ENCODE data around the gene RNF180.
"Not testable (repeated sequence)": the region's sequence is repeated elsewhere in the genome, so short reads cannot be mapped to it uniquely, and the experiment has no call there.

Gene RNF180

GRCh38 chr5:64285188-64286130 is 119.8 kb downstream of the RNF180 start:
- DNase-seq, result no peak

- DNase-seq, result no peak
Measured at GRCh38 chr5:64286381-64286780, 120.7 kb downstream of the RNF180 start.

DNA sequence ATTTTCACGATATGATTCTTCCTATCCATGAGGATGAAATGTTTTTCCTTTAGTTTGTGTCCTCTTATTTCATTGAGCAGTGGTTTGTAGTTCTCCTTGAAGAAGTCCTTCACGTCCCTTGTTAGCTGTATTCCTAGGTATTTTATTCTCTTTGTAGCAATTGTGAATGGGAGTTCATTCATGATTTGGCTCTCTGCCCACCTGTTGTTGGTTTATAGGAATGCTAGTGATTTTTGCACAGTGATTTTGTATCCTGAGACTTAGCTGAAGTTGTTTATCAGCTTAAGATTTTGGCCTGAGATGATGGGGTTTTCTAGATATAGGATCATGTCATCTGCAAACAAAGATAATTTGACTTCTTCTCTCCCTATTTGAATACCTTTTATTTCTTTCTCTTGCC is 122.9 kb downstream of the RNF180 start:
- DNase-seq, result not testable (repeated sequence)

- no peak for DNase-seq
Measured at GRCh38 chr5:64292611-64293215, 127.1 kb downstream of the RNF180 start.

DNA sequence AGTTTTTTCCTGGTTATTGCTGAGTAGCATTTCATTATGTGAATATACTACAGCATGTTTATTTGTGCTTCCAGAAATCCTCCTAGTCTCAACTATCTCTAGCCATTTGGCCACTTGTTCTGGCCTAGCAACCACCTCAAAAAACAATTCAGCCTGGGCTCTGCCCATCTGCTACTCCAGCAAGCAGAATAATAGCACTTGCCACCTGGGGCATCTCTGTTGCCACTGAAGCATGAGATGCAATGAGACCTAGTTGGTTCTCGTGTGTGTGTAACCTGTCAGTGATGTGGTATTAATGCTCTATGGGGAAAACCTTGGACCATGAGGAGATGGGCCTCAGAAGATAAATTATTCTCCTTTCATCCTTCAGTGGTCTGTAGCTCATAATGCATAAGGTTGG is 129.5 kb downstream of the RNF180 start:
- no peak for DNase-seq

DNA sequence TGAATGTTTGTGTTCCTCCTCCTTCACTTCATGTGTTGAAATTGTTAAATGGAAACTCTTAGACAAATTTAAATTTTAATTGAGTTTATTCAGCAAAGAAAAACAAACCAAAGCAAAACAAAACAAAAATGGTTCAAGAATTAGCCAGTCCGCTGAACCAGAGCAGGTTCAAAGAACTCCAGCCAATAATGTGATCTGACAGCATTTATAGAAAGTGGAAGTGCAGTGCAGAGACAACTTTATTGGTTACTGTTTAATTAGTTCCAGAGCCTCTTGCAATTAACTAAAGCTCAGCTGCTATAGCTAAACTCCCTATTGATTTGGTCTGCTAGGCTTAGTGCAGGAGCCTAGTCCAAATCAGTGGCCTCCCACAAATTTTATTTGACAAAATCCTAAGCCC is 132.9 kb downstream of the RNF180 start:
- no peak for DNase-seq

GRCh38 chr5:64299805-64300204 is 134.2 kb downstream of the RNF180 start:
- no peak for DNase-seq

DNA sequence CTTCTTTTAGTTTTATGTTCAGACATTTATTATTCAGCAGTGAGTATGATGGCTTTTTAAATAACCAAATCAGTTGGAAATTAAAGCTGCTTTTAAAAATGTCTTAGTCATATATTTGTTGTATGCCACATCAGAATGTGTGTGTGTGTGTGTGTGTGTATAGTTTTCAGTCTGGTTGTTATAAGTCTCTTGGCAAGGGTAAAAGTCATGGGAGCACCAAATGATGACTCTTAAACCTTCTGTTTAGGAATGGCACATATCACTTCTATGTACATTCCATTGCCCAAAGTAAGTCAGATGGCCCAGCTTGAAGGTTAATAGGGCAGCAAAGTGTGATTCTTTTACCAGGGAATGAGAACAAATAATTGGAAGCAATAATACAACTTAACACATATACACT is 135.9 kb downstream of the RNF180 start:
- DNase-seq, result no peak

DNA sequence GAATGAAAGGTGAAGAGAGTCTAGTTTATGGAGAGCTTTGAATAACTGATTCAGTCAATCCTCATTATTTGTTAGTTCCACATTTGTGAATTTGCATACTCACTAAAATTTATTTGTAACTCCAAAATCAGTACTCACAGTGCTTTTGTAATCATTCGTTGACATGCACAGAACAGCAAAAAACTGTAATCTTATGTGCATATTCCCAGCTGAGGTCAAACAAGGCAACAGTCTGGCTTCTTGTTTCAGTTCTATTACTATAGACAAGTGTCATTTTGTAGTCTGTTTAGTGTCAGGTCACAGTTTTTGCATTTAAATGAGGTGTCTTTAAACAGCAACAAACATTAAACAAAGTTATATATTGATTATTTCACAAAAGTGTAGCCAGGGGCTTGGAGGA is 142.5 kb downstream of the RNF180 start:
- DNase-seq, result no peak

- DNase-seq, result no peak
Measured at GRCh38 chr5:64312491-64312890, 146.8 kb downstream of the RNF180 start.

- DNase-seq, result no peak
Measured at GRCh38 chr5:64315778-64316177, 150.1 kb downstream of the RNF180 start.

- DNase-seq, result no peak
Measured at GRCh38 chr5:64318175-64318574, 152.5 kb downstream of the RNF180 start.

GRCh38 chr5:64323591-64323990 is 157.9 kb downstream of the RNF180 start:
- DNase-seq, result no peak

DNA sequence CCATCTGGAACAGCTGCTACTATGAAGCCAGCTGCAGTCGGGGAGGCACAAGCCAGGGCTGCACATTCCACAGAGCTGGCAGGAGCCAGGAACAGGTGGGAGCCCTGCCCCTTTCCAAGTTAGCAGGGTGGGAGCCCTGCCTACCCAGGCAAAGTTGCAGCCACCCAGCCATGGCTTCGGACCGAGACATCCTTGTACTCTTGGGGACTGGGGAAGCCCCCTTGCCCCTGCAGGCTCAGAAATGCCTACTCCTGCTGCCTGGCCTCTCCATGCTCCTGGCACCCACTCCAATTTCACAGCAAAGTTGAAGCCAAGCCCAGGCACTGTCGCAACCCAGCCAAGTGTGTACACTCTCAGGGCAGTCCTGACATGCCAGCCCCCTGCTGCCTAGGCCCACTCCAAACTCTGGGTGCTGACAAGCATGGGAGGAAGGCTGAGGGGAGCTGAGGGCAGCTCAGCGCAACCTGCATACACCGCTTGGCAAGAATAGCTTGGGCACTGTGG is 165.1 kb downstream of the RNF180 start:
- no peak for DNase-seq

DNA sequence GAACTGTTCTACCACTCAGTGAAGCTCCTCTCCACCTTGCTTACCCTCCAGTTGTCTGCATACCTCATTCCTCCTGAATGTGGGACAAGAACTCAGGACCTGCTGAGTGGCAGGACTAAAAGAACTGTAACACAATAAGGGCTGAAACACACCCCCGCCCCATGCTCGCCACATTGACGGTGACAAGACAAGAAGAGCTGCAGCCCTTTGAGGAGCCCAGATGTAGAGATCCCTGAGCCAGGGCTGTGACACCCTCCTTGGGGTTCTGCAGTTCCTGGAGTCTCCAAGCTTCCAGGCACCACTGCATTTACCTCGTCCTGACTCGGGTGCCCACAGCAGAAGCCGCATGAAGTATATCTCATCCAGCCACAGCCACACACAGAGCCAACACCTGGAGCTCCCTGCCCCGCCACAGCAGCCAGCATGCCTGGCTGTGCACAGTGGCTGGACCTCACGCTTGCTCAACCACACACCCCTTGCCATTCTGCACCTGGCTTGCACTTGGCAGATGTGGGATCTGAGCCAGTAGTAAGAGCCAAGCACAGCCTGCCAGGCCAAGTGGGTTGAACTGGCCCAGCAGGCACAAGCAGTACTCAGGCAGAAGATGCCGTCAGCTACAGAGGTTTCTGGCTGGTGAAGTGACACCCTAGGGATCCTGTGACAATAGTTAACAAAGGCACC is 166.1 kb downstream of the RNF180 start:
- DNase-seq, result no peak

DNA sequence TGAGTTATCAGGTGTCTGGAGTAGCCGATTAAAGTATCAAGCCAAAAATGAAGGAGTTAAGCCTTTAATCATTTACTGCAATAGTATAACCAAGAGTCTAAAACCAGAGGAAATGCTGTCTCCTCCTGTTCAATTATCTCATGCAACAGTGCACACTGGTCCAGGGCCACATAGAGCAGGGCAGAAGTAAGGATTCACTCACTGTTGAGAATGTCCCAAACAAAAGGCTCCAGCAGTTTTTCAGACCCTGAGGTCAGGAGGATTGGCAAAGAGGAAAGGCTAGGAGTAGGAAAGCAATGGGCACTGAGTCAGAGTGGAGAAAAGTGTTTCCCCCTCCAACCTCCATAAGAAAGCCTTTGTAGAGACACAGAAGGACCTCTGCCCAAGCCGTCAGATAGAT is 168.2 kb downstream of the RNF180 start:
- DNase-seq, result no peak

DNA sequence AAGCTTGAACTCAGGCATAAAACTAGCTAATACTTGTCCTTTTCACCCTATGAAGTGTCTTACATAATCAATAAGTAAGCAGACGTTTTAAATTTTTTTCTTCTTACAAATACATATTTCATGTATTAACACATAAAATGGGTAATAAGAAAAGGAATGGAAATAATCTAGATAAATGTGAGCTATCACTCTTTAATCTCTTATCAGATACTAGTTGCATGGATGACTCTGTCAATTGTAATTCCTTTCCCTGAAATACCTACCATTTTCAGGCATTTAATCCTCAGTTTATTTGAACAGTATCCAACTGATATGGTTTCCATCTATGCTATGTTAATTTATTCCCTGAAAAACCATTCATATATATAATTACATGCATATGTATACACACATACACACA is 174.1 kb downstream of the RNF180 start:
- DNase-seq, result no peak

- DNase-seq, result no peak
Measured at GRCh38 chr5:64340293-64340692, 174.7 kb downstream of the RNF180 start.

- DNase-seq, result no peak
Measured at GRCh38 chr5:64341340-64341739, 175.7 kb downstream of the RNF180 start.

DNA sequence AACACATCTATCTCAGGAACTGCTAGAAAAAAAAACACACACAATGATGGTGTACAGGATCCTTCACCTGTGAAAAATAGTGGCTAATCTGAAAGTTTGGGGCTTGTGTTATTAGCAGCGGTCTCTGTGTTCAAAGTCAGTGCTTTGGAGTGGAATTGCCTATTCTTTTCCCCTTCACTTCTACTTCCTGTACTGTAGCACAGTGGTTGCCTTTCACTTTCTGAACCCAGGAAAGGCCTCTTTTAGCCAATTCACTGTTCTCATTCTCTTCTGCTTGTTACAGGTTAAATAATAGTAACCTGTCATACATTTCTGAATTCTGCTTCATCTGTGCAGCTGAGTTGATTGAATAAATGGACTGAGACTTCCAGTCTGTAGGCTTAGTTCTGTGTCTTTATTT is 178.9 kb downstream of the RNF180 start:
- no peak for DNase-seq

GRCh38 chr5:64347309-64347708 is 181.7 kb downstream of the RNF180 start:
- no peak for DNase-seq

GRCh38 chr5:64364426-64364825 is 198.8 kb downstream of the RNF180 start:
- DNase-seq, result no peak

DNA sequence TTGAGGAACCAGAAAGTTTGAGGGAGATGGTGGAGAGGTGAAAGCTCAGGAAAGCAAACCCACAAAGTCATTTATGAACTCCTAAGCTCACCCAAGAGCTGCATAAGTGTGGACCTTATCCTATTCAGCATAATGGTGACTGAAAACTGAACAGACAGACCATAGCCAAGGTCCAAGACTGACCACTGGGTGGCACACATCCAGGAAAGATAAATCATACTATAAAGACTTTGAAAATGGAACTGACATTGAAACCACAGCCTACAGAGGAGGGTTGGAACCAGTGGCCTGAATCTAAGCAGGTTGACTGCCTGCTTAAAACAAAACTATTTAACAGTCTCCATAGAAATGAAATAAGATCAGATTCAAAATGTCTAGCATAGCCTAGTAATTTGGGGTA is 219.1 kb downstream of the RNF180 start:
- no peak for DNase-seq

GRCh38 chr5:64397552-64397951 is 231.9 kb downstream of the RNF180 start:
- DNase-seq, result no peak
